Measurements from ENCODE around the gene NUMBL. TPM values are rescaled to one million over a fixed set of nuclear protein-coding genes. Genes with fewer than 3 reads are reported as not detected.

NUMBL gene
- total and polyA plus RNA-seq, 4 experiments from 2014 or later, result 0.35 to 20.2 (median 8.7) TPM

- H3K27me3 Mint-ChIP-seq, result no peaks in the 10 kb centered on the region
These were observed 66.8 kb downstream of the NUMBL start for GRCh38 chr19:40623403-40624251.

GRCh38 chr19:40622773-40623075 lies 67.7 kb downstream of the NUMBL start:
- POLR2A ChIA-PET (ENCODE audit: partially characterized antibody), result interaction anchor here (1.5 to 2.5 kb wide), 2 partner anchors 13 to 18 kb away, joined by 5 to 8 read pairs; no protein-coding TSS in a partner anchor
- no peaks in the 10 kb centered on the region for H3K27me3 ChIP-seq (ENCODE audit: insufficient read depth, low read length)
- H3K27me3 Mint-ChIP-seq, result no peaks in the 10 kb centered on the region

More at GRCh38 chr19:40623403-40624251, 66.8 kb downstream of the NUMBL start:
- DNase-seq, result no peak
- ChIA-PET POLR2A (ENCODE audit: partially characterized antibody) (interaction anchor here (2.5 kb wide), 1 partner anchor 14 kb away, joined by 8 read pairs; no protein-coding TSS in a partner anchor), CTCF (ENCODE audit: partially characterized antibody) (interaction anchor here (2.7 kb wide), 1 partner anchor 11 kb away, joined by 18 read pairs; no protein-coding TSS in a partner anchor)
- Histone ChIP-seq H3K4me1 (ENCODE audit: insufficient read depth, low read length) (no peaks in the 10 kb centered on the region), H3K27me3 (ENCODE audit: insufficient read depth, low read length) (no peaks in the 10 kb centered on the region), H3K36me3 (ENCODE audit: insufficient read depth, low read length) (peaks cover 20% of the 10 kb centered on the region), H3K9me3 (ENCODE audit: control insufficient read depth in 1 of 2, low read length in 2 of 2) (no peaks in the 10 kb centered on the region), H3K27ac (ENCODE audit: low read depth, low read length) (no peak overlapping the region), H3K4me3 (ENCODE audit: low read length in 2 of 2) (no peak overlapping the region)
- H3K36me3 Mint-ChIP-seq, result peaks cover 39 to 50% of the 10 kb centered on the region in 2 donors
- no peak overlapping the region for H3K4me3 Mint-ChIP-seq
- peaks cover 0 to 4% (median 3%) of the 10 kb centered on the region in 4 donors for H3K4me1 Mint-ChIP-seq
- H3K9me3 Mint-ChIP-seq, result no peaks in the 10 kb centered on the region
- intact Hi-C loops (cut with micrococcal nuclease), result no loop called here
- peak overlapping the region in 1 of 7 donors; percentile 29 for H3K27ac Mint-ChIP-seq

GRCh38 chr19:40621966-40622772 lies 68.3 kb downstream of the NUMBL start:
- intact Hi-C loops (cut with micrococcal nuclease), result no loop called here
- peaks cover 0 to 4% (median 3%) of the 10 kb centered on the region in 4 donors for H3K4me1 Mint-ChIP-seq
- peaks cover 39 to 49% of the 10 kb centered on the region in 2 donors for H3K36me3 Mint-ChIP-seq
- no peaks in the 10 kb centered on the region for H3K27me3 Mint-ChIP-seq
- Histone ChIP-seq H3K4me3 (ENCODE audit: low read length in 2 of 2) (no peak overlapping the region), H3K36me3 (ENCODE audit: insufficient read depth, low read length) (peaks cover 20% of the 10 kb centered on the region), H3K9me3 (ENCODE audit: control insufficient read depth in 1 of 2, low read length in 2 of 2) (no peaks in the 10 kb centered on the region), H3K4me1 (ENCODE audit: insufficient read depth, low read length) (no peaks in the 10 kb centered on the region), H3K27me3 (ENCODE audit: insufficient read depth, low read length) (no peaks in the 10 kb centered on the region), H3K27ac (ENCODE audit: low read depth, low read length) (no peak overlapping the region)
- no peak for DNase-seq
- ChIA-PET POLR2A (ENCODE audit: partially characterized antibody) (interaction anchor here (0.7 to 2.5 kb wide), 3 partner anchors 12 to 156 kb away, joined by 3 to 8 read pairs (median 5); partner anchors contain the start of gene RAB4B), CTCF (ENCODE audit: partially characterized antibody) (interaction anchor here (2.3 to 5.1 kb wide), 2 partner anchors 12 to 16 kb away, joined by 7 to 47 read pairs; no protein-coding TSS in a partner anchor)
- no peak overlapping the region for H3K4me3 Mint-ChIP-seq
- H3K9me3 Mint-ChIP-seq, result no peaks in the 10 kb centered on the region
- peak overlapping the region in 1 of 7 donors; percentile 42 for H3K27ac Mint-ChIP-seq

More at GRCh38 chr19:40622773-40623075, 67.7 kb downstream of the NUMBL start:
- peaks cover 39 to 52% of the 10 kb centered on the region in 2 donors for H3K36me3 Mint-ChIP-seq
- CTCF ChIA-PET (ENCODE audit: partially characterized antibody), result interaction anchor here (2.7 kb wide), 1 partner anchor 12 kb away, joined by 18 read pairs; no protein-coding TSS in a partner anchor
- DNase-seq, result no peak
- H3K27ac Mint-ChIP-seq, result no peak overlapping the region
- Histone ChIP-seq H3K36me3 (ENCODE audit: insufficient read depth, low read length) (peaks cover 20% of the 10 kb centered on the region), H3K9me3 (ENCODE audit: control insufficient read depth in 1 of 2, low read length in 2 of 2) (no peaks in the 10 kb centered on the region), H3K27ac (ENCODE audit: low read depth, low read length) (no peak overlapping the region), H3K4me1 (ENCODE audit: insufficient read depth, low read length) (no peaks in the 10 kb centered on the region), H3K4me3 (ENCODE audit: low read length in 2 of 2) (no peak overlapping the region)
- H3K4me3 Mint-ChIP-seq, result no peak overlapping the region
- H3K4me1 Mint-ChIP-seq, result peaks cover 0 to 4% (median 3%) of the 10 kb centered on the region in 4 donors
- no peaks in the 10 kb centered on the region for H3K9me3 Mint-ChIP-seq
- intact Hi-C loops (cut with micrococcal nuclease), result no loop called here

- Mint-ChIP-seq H3K27ac (peak overlapping the region in 1 of 7 donors; percentile 18), H3K27me3 (no peaks in the 10 kb centered on the region), H3K4me3 (no peak overlapping the region), H3K36me3 (peaks cover 38 to 45% of the 10 kb centered on the region in 2 donors), H3K9me3 (no peaks in the 10 kb centered on the region), H3K4me1 (peaks cover 0 to 9% (median 4%) of the 10 kb centered on the region in 4 donors)
- H3K27ac ChIP-seq (ENCODE audit: low read depth, low read length), result no peak overlapping the region
- H3K27me3 ChIP-seq (ENCODE audit: insufficient read depth, low read length), result no peaks in the 10 kb centered on the region
- peaks cover 18% of the 10 kb centered on the region for H3K36me3 ChIP-seq (ENCODE audit: insufficient read depth, low read length)
- intact Hi-C loops (cut with micrococcal nuclease), result no loop called here
- ChIA-PET POLR2A (ENCODE audit: partially characterized antibody) (interaction anchor here (1.5 to 2.5 kb wide), 2 partner anchors 12 to 16 kb away, joined by 5 to 8 read pairs; no protein-coding TSS in a partner anchor), CTCF (ENCODE audit: partially characterized antibody) (interaction anchor here (0.7 to 5.1 kb wide), 7 partner anchors 13 to 92 kb away, joined by 3 to 47 read pairs (median 5); partner anchors contain the start of gene LTBP4)
- H3K4me1 ChIP-seq (ENCODE audit: insufficient read depth, low read length), result no peaks in the 10 kb centered on the region
- H3K4me3 ChIP-seq (ENCODE audit: low read length in 2 of 2), result no peak overlapping the region
- DNase-seq, result no peak
- H3K9me3 ChIP-seq (ENCODE audit: control insufficient read depth in 1 of 2, low read length in 2 of 2), result no peaks in the 10 kb centered on the region
These were observed 69.2 kb downstream of the NUMBL start for GRCh38 chr19:40621283-40621682.

- Mint-ChIP-seq H3K27ac (peak overlapping the region in 1 of 7 donors; percentile 89), H3K9me3 (no peaks in the 10 kb centered on the region), H3K27me3 (no peaks in the 10 kb centered on the region), H3K4me1 (peaks cover 3 to 16% (median 8%) of the 10 kb centered on the region in 4 donors), H3K36me3 (peaks cover 33 to 42% of the 10 kb centered on the region in 2 donors), H3K4me3 (no peak overlapping the region)
- Histone ChIP-seq H3K36me3 (ENCODE audit: insufficient read depth, low read length) (peaks cover 14% of the 10 kb centered on the region), H3K4me3 (ENCODE audit: low read length in 2 of 2) (no peak overlapping the region), H3K27me3 (ENCODE audit: insufficient read depth, low read length) (no peaks in the 10 kb centered on the region), H3K27ac (ENCODE audit: low read depth, low read length) (no peak overlapping the region), H3K9me3 (ENCODE audit: control insufficient read depth in 1 of 2, low read length in 2 of 2) (no peaks in the 10 kb centered on the region), H3K4me1 (ENCODE audit: insufficient read depth, low read length) (peaks cover 11% of the 10 kb centered on the region)
- DNase-seq, result no peak
- ChIA-PET POLR2A (ENCODE audit: partially characterized antibody) (interaction anchor here (0.6 to 1.9 kb wide), 2 partner anchors 15 to 155 kb away, joined by 3 to 4 read pairs; partner anchors contain the start of gene BLVRB), CTCF (ENCODE audit: partially characterized antibody) (interaction anchor here (0.9 to 5.1 kb wide), 5 partner anchors 14 to 91 kb away, joined by 3 to 47 read pairs (median 5); partner anchors contain the start of gene LTBP4)
- intact Hi-C loops (cut with micrococcal nuclease), result no loop called here
These were observed 70.3 kb downstream of the NUMBL start for GRCh38 chr19:40620161-40620485.

GRCh38 chr19:40619333-40620160 lies 70.9 kb downstream of the NUMBL start:
- Mint-ChIP-seq H3K4me1 (peaks cover 7 to 18% (median 13%) of the 10 kb centered on the region in 4 donors), H3K9me3 (no peaks in the 10 kb centered on the region), H3K4me3 (no peak overlapping the region), H3K27me3 (no peaks in the 10 kb centered on the region), H3K27ac (peak overlapping the region in 4 of 7 donors; percentile 43 to 89 (median 66)), H3K36me3 (peaks cover 29 to 41% of the 10 kb centered on the region in 2 donors)
- no peak for DNase-seq
- Histone ChIP-seq H3K9me3 (ENCODE audit: control insufficient read depth in 1 of 2, low read length in 2 of 2) (no peaks in the 10 kb centered on the region), H3K27me3 (ENCODE audit: insufficient read depth, low read length) (no peaks in the 10 kb centered on the region), H3K4me3 (ENCODE audit: low read length in 2 of 2) (no peak overlapping the region), H3K27ac (ENCODE audit: low read depth, low read length) (no peak overlapping the region), H3K36me3 (ENCODE audit: insufficient read depth, low read length) (peaks cover 14% of the 10 kb centered on the region), H3K4me1 (ENCODE audit: insufficient read depth, low read length) (peaks cover 16% of the 10 kb centered on the region)
- intact Hi-C loops (cut with micrococcal nuclease), result no loop called here
- ChIA-PET POLR2A (ENCODE audit: partially characterized antibody) (interaction anchor here (0.6 to 1.9 kb wide), 3 partner anchors 14 to 154 kb away, joined by 3 to 4 read pairs (median 3); partner anchors contain the start of gene BLVRB), CTCF (ENCODE audit: partially characterized antibody) (interaction anchor here (1.7 to 5.1 kb wide), 3 partner anchors 13 to 15 kb away, joined by 4 to 47 read pairs (median 6); no protein-coding TSS in a partner anchor)
